Activated CD4-positive, alpha-beta T cell treated with anti-CD3 and anti-CD28 coated beads, Interleukin-2, Interleukin-4, amounts not matched to agents 100 ng/mL and 50 ng/mL, durations not matched to agents 16 hours and 8 hours (primary cell): ENCODE measurements around the gene TIMM44.
"Not testable (repeated sequence)": the region's sequence is repeated elsewhere in the genome, so short reads cannot be mapped to it uniquely, and the experiment has no call there.

Experiments used
- DNase-seq: peaks from one replicate; pipeline ENCODE4 v3.0.0-alpha.2; 2020; ENCODE audit warnings: low spot score

Gene TIMM44

GRCh38 chr19:7977021-7977722 lies 33.7 kb upstream of the TIMM44 start:
- no peak for DNase-seq

- DNase-seq: no peak
These were observed 33.0 kb upstream of the TIMM44 start for GRCh38 chr19:7976461-7976860.

GRCh38 chr19:7975037-7975436 lies 31.6 kb upstream of the TIMM44 start:
- DNase-seq: no peak

- no peak for DNase-seq
These were observed 30.4 kb upstream of the TIMM44 start for GRCh38 chr19:7973883-7974282.

GRCh38 chr19:7971553-7972520 lies 28.4 kb upstream of the TIMM44 start:
- no peak for DNase-seq

- peak; percentile 24 for DNase-seq
These were observed 27.4 kb upstream of the TIMM44 start for GRCh38 chr19:7970716-7971448.

- DNase-seq: no peak
These were observed 26.1 kb upstream of the TIMM44 start for GRCh38 chr19:7969555-7969939.

- DNase-seq: no peak
These were observed 25.5 kb upstream of the TIMM44 start for GRCh38 chr19:7968796-7969554.

- DNase-seq: no peak
These were observed 24.7 kb upstream of the TIMM44 start for GRCh38 chr19:7968008-7968795.

- DNase-seq: no peak
These were observed 22.6 kb upstream of the TIMM44 start for GRCh38 chr19:7965921-7966665.

GRCh38 chr19:7965259-7965841 lies 21.9 kb upstream of the TIMM44 start:
- DNase-seq: no peak

GRCh38 chr19:7963566-7963965 lies 20.1 kb upstream of the TIMM44 start:
- DNase-seq: no peak

GRCh38 chr19:7962644-7963268 lies 19.3 kb upstream of the TIMM44 start:
- DNase-seq: no peak

GRCh38 chr19:7961920-7962626 lies 18.6 kb upstream of the TIMM44 start:
- no peak for DNase-seq

- not testable (repeated sequence) for DNase-seq
These were observed 17.6 kb upstream of the TIMM44 start for GRCh38 chr19:7961082-7961481.

- no peak for DNase-seq
These were observed 15.7 kb upstream of the TIMM44 start for GRCh38 chr19:7959211-7959610.

- no peak for DNase-seq
These were observed 12.2 kb upstream of the TIMM44 start for GRCh38 chr19:7955696-7956095.

- DNase-seq: no peak
These were observed 10.1 kb upstream of the TIMM44 start for GRCh38 chr19:7953576-7953975.

- DNase-seq: no peak
These were observed 9.6 kb upstream of the TIMM44 start for GRCh38 chr19:7953060-7953459.
